ENCODE results near the gene FOSL1.
"Not testable (repeated sequence)": the region's sequence is repeated elsewhere in the genome, so short reads cannot be mapped to it uniquely, and the experiment has no call there.

The FOSL1 gene

DNA sequence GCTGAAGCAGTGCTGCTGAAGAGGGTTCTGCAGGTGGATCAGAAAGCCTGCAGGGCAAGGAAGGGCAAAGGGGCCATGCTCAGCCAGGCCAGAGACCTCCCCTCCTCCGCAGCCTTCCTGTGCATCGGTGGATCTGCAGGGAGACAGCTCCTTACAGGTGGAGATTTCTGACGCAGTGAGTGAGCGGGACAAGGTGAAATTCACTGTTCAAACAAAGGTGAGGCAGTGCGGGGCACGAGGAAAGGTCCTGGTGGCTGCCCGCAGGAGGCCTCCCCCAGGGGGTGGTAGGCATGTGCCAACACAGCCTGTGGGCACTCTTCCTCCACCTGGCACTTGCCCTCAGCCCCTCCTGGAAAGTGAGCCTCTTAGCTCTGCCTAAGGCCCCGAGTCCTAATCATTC, 50.8 kb downstream of the FOSL1 start:
- Histone ChIP-seq H3K36me3 (peaks cover 34 to 40% (median 35%) of the 10 kb centered on the region in 11 experiments), H3K9me3 (replicated peaks in 1 of 11) (peaks cover 0 to 16% (median 0%) of the 10 kb centered on the region in 11 experiments; a peak in 9 of 22 replicates), H4K20me1 (peaks cover 39 to 66% (median 55%) of the 10 kb centered on the region in 11 experiments), H3K4me3 (no peak overlapping the region), H3K4me1 (peaks cover 0 to 15% (median under 1%) of the 10 kb centered on the region in 10 experiments; a peak in 12 of 20 replicates), H3K9ac (no peak overlapping the region), H3K27me3 (no peaks in the 10 kb centered on the region), H3K4me2 (no peak overlapping the region), H3K27ac (no peak overlapping the region)
- no peak for TF ChIP-seq Cebpa-rat (IDR thresholded peaks at IDR 0.05)

DNA sequence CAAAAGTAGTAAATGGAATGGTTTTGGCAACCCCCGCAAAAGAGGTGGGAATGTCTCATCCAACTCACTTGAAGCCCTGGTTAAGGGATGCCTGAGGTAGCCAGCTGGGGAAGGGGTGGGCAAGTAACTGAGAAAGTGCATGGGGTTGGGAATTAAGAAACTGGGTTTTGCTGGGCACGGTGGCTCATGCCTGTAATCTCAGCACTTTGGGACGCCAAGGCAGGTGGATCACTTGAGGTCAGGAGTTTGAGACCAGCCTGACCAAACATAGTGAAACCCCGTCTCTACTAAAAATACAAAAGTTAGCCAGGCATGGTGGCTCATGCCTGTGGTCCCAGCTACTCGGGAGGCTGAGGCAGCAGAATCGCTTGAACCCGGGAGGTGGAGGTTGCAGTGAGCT, 51.5 kb downstream of the FOSL1 start:
- not testable (repeated sequence) for H3K9ac ChIP-seq, H3K4me2 ChIP-seq, H3K27me3 ChIP-seq, H3K4me3 ChIP-seq, H3K27ac ChIP-seq, H3K4me1 ChIP-seq
- Histone ChIP-seq H4K20me1 (peaks cover 32 to 59% (median 48%) of the 10 kb centered on the region in 11 experiments), H3K9me3 (replicated peaks in 1 of 11) (peaks cover 0 to 16% (median 0%) of the 10 kb centered on the region in 11 experiments; a peak in 9 of 22 replicates), H3K36me3 (peaks cover 28 to 33% (median 29%) of the 10 kb centered on the region in 11 experiments)

DNA sequence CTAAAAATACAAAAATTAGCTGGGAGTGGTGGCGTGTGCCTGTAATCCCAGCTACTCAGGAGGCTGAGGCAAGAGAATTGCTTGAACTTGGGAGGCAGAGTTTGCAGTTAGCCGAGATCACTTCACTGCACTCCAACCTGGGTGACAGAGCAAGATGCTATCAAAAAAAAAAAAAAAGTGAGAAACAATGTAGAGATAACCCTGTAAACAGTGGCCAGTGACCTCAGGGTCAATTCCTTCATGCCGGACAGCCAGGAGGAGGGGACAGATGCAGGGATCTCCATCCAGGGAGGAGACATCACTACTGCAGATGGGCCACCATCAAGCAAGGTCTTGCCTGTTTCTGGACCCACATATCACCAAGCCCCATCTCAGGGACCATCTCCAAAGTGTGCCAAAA, 52.4 kb downstream of the FOSL1 start:
- H3K36me3 ChIP-seq, result peaks cover 18 to 24% (median 19%) of the 10 kb centered on the region in 11 experiments
- no peak for TF ChIP-seq Cebpa-rat (IDR thresholded peaks at IDR 0.05)
- no peak overlapping the region for H3K4me3 ChIP-seq
- H3K4me1 ChIP-seq, result no peaks in the 10 kb centered on the region
- H3K27ac ChIP-seq, result no peak overlapping the region
- no peak overlapping the region for H3K9ac ChIP-seq
- H4K20me1 ChIP-seq, result peaks cover 23 to 50% (median 38%) of the 10 kb centered on the region in 11 experiments
- H3K9me3 ChIP-seq (replicated peaks in 1 of 11), result peaks cover 0 to 16% (median 0%) of the 10 kb centered on the region in 11 experiments; a peak in 9 of 22 replicates
- no peak overlapping the region for H3K4me2 ChIP-seq
- H3K27me3 ChIP-seq, result no peaks in the 10 kb centered on the region

- Histone ChIP-seq H3K9ac (no peak overlapping the region), H4K20me1 (peaks cover 0 to 16% (median 4%) of the 10 kb centered on the region in 11 experiments; a peak in 11 of 22 replicates), H3K4me3 (no peak overlapping the region)
Measured at GRCh38 chr11:65844231-65844872, 55.8 kb downstream of the FOSL1 start.

GRCh38 chr11:65843811-65844210, 56.4 kb downstream of the FOSL1 start:
- no peak overlapping the region for H3K4me3 ChIP-seq
- no peak overlapping the region for H3K4me2 ChIP-seq
- H3K27ac ChIP-seq, result no peak overlapping the region
- no peaks in the 10 kb centered on the region for H3K4me1 ChIP-seq
- H4K20me1 ChIP-seq, result peaks cover 0 to 11% (median 0%) of the 10 kb centered on the region in 11 experiments; a peak in 6 of 22 replicates
- no peaks in the 10 kb centered on the region for H3K9me3 ChIP-seq (replicated peaks in 1 of 11)
- no peak overlapping the region for H3K9ac ChIP-seq
- no peaks in the 10 kb centered on the region for H3K27me3 ChIP-seq
- no peak for TF ChIP-seq Cebpa-rat (IDR thresholded peaks at IDR 0.05)
- no peaks in the 10 kb centered on the region; a peak in 1 of 22 replicates for H3K36me3 ChIP-seq

More at GRCh38 chr11:65844231-65844872, 55.8 kb downstream of the FOSL1 start:
- Histone ChIP-seq H3K36me3 (no peaks in the 10 kb centered on the region; a peak in 1 of 22 replicates), H3K4me2 (no peak overlapping the region), H3K27me3 (no peaks in the 10 kb centered on the region), H3K27ac (no peak overlapping the region), H3K9me3 (replicated peaks in 1 of 11) (no peaks in the 10 kb centered on the region), H3K4me1 (no peaks in the 10 kb centered on the region)
- no peak for TF ChIP-seq Cebpa-rat (IDR thresholded peaks at IDR 0.05)

- TF ChIP-seq Cebpa-rat (IDR thresholded peaks at IDR 0.05), result no peak
- Histone ChIP-seq H3K27me3 (no peaks in the 10 kb centered on the region), H3K9ac (no peak overlapping the region), H3K4me1 (no peaks in the 10 kb centered on the region), H3K27ac (no peak overlapping the region), H3K4me2 (no peak overlapping the region), H3K36me3 (peaks cover 0 to 4% (median 0%) of the 10 kb centered on the region in 11 experiments; a peak in 2 of 22 replicates), H4K20me1 (no peaks in the 10 kb centered on the region), H3K4me3 (no peak overlapping the region), H3K9me3 (replicated peaks in 1 of 11) (peaks cover 0 to 6% (median 4%) of the 10 kb centered on the region in 11 experiments; a peak in 11 of 22 replicates)
Measured at GRCh38 chr11:65842144-65842543, 58.0 kb downstream of the FOSL1 start.

Measured in BLaER1 treated with 17β-estradiol and CSF1 and Interleukin-3, amounts not matched to agents 10 nM and 100 nM (cell line).